GM18520 (cell line): ENCODE data around the gene ULK1.

Experiments
- ATAC-seq: cut with Tn5 transposase; IDR thresholded peaks from one replicate; pipeline ENCODE4 v1.9.1; 2021; ENCODE audit not compliant: unreplicated experiment

The ULK1 gene

GRCh38 chr12:131907379-131908091, 13.1 kb downstream of the ULK1 start:
- no peak for ATAC-seq

GRCh38 chr12:131908092-131909080, 14.0 kb downstream of the ULK1 start:
- no peak for ATAC-seq

- ATAC-seq, result no peak
Measured at GRCh38 chr12:131909081-131909751, 14.8 kb downstream of the ULK1 start.

GRCh38 chr12:131909752-131910219, 15.4 kb downstream of the ULK1 start:
- ATAC-seq, result no peak

- no peak for ATAC-seq
Measured at GRCh38 chr12:131910302-131911027, 16.0 kb downstream of the ULK1 start.

GRCh38 chr12:131911028-131911650, 16.7 kb downstream of the ULK1 start:
- ATAC-seq, result no peak

- no peak for ATAC-seq
Measured at GRCh38 chr12:131911851-131912477, 17.5 kb downstream of the ULK1 start.

- no peak for ATAC-seq
Measured at GRCh38 chr12:131912518-131913274, 18.3 kb downstream of the ULK1 start.

- ATAC-seq, result no peak
Measured at GRCh38 chr12:131913666-131914065, 19.2 kb downstream of the ULK1 start.

- ATAC-seq, result no peak
Measured at GRCh38 chr12:131914179-131914702, 19.8 kb downstream of the ULK1 start.

- ATAC-seq, result no peak
Measured at GRCh38 chr12:131915000-131915689, 20.7 kb downstream of the ULK1 start.

GRCh38 chr12:131915823-131916222, 21.4 kb downstream of the ULK1 start:
- ATAC-seq, result no peak

- ATAC-seq, result no peak
Measured at GRCh38 chr12:131916306-131917138, 22.1 kb downstream of the ULK1 start.

GRCh38 chr12:131917139-131917710, 22.8 kb downstream of the ULK1 start:
- no peak for ATAC-seq

- no peak for ATAC-seq
Measured at GRCh38 chr12:131917711-131918306, 23.4 kb downstream of the ULK1 start.

- ATAC-seq, result no peak
Measured at GRCh38 chr12:131918311-131919050, 24.1 kb downstream of the ULK1 start.
